Adrenal gland (tissue), 12 donors: ENCODE measurements around the gene HELZ2. TPM values are rescaled to one million over a fixed set of nuclear protein-coding genes. Genes with fewer than 3 reads are reported as not detected.

Experiments used
- DNase-seq, 7 donors: peaks; one replicate each; pipeline ENCODE4 v3.0.0-alpha.2; 2019 to 2020
- H3K27ac ChIP-seq, 5 donors: fragments of 200-600 bp; sonication (generic) in 4 of 5; 1 replicate in 3 of 5; 2 replicates in 2 of 5; pipeline versions ENCODE4 v1.5.1 to v1.8.0; 2016 to 2020; ENCODE audit warnings: mild to moderate bottlenecking in 1 of 5
- H3K27me3 ChIP-seq: fragments of 200-600 bp; 2 replicates; pipeline ENCODE4 v1.8.0; 2021
- H3K36me3 ChIP-seq, 2 donors: fragments of 200-600 bp; replicated peaks in 1 of 2; 1 replicate in 1 of 2; 2 replicates in 1 of 2; pipeline versions ENCODE4 v1.5.1 to v1.8.0; 2018 to 2022
- H3K4me1 ChIP-seq, 2 donors: fragments of 200-600 bp; replicated peaks in 1 of 2; 1 replicate in 1 of 2; 2 replicates in 1 of 2; pipeline versions ENCODE4 v1.5.1 to v1.8.0; 2018 to 2021
- H3K4me3 ChIP-seq, 4 donors: fragments of 200-600 bp; sonication (generic) in 3 of 4; one replicate each; pipeline ENCODE4 v1.5.1; 2016 to 2018
- H3K9me3 ChIP-seq, 3 donors: fragments of 200-600 bp; sonication (generic) in 1 of 3; replicated peaks in 1 of 3; 1 replicate in 2 of 3; 2 replicates in 1 of 3; pipeline versions ENCODE4 v1.5.1 to v1.8.0; 2016 to 2021
- POLR2A ChIP-seq, 2 donors: fragments of 450-650 bp; IDR thresholded peaks; one replicate each; pipeline ENCODE4 v1.6.1; 2017; ENCODE audit warnings: antibody characterized with exemption in 2 of 2, mild to moderate bottlenecking in 2 of 2, moderate library complexity in 1 of 2
- WGBS, 4 donors: extraction: QIAGEN DNeasy Blood & Tissue Kit in 2 of 4; methylation state at CpG; one replicate each; pipeline versions ENCODE4 v1.1.5 to v1.1.7; 2013 to 2017; 5-methylcytosine and 5-hydroxymethylcytosine counted together
- intact Hi-C, 2 donors: fragments of 100-400 bp; cut with DNase I; formaldehyde crosslinking; loops; one replicate each; pipeline versions ENCODE4 v1.14.1 to v1.15.0; 2022 to 2023
- polyA plus RNA-seq, 3 donors: library from polyadenylated mRNA; stranded (reverse); fragments of 200-250 nt in 2 of 3; fragments of 350-450 nt in 1 of 3; fragmentation: Illumina TruSeq in 1 of 3; extraction: RNeasy Lipid Tissue Mini Kit (QIAGEN cat#74804) in 1 of 3; gene quantifications; one replicate each; pipeline ENCODE4 v1.2.3, GENCODE V29; 2013 to 2014
- total RNA-seq, 9 donors: library from RNA; depleted of rRNA in 4 of 9; stranded (reverse); fragments of >200 nt in 4 of 9; fragments of 120-200 nt in 1 of 9; fragmentation: NEBNext Ultra II Directional in 1 of 9; extraction: Animal tissue kit (Norgen Biotek cat#: 25700) in 1 of 9; gene quantifications; one replicate each; pipeline versions ENCODE4 v1.1.0 to v1.2.4, GENCODE V29; 2013 to 2023
- TF ChIP-seq, protein P1 (sequence below), 6 experiments: fragments of 450-650 bp in 4 of 6; fragments of 200-600 bp in 2 of 6; sonication (generic) in 1 of 6; IDR thresholded peaks; 1 replicate in 5 of 6; 2 replicates in 1 of 6; pipeline versions ENCODE4 v1.5.1 to v1.8.0; 2016 to 2021; ENCODE audit warnings: antibody characterized with exemption in 6 of 6, mild to moderate bottlenecking in 2 of 6, moderate library complexity in 1 of 6
- donor health status: healthy with polysubstance abuse.
- donor health status: Bipolar disorder and iron deficiency.
- donor health status: DM: yes; HTN: yes; CAD: no.
- donor health status: DM: no; HTN: no; CAD: no.
- donor health status: DM: no; HTN: no; CAD: no.
- donor health status: DM: yes; HTN: yes; CAD: no.

The HELZ2 gene
- total and polyA plus RNA-seq, 12 donors, result 3.7 to 54.4 (median 24.3) TPM

- 85 to 92% (median 89%) methylated on average over 23 of the region's 23 CpGs for WGBS, 4 donors
- DNase-seq, result no peak
- H3K27me3 ChIP-seq, result no peaks in the 10 kb centered on the region
- no peaks in the 10 kb centered on the region for H3K36me3 ChIP-seq
- H3K9me3 ChIP-seq, result no peaks in the 10 kb centered on the region
- no peak overlapping the region for H3K27ac ChIP-seq
- TF ChIP-seq, protein P1, sequence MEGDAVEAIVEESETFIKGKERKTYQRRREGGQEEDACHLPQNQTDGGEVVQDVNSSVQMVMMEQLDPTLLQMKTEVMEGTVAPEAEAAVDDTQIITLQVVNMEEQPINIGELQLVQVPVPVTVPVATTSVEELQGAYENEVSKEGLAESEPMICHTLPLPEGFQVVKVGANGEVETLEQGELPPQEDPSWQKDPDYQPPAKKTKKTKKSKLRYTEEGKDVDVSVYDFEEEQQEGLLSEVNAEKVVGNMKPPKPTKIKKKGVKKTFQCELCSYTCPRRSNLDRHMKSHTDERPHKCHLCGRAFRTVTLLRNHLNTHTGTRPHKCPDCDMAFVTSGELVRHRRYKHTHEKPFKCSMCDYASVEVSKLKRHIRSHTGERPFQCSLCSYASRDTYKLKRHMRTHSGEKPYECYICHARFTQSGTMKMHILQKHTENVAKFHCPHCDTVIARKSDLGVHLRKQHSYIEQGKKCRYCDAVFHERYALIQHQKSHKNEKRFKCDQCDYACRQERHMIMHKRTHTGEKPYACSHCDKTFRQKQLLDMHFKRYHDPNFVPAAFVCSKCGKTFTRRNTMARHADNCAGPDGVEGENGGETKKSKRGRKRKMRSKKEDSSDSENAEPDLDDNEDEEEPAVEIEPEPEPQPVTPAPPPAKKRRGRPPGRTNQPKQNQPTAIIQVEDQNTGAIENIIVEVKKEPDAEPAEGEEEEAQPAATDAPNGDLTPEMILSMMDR (IDR thresholded peaks at IDR 0.05), result no peak
- TF ChIP-seq POLR2A (IDR thresholded peaks at IDR 0.05), result no peak
- no peaks in the 10 kb centered on the region for H3K4me1 ChIP-seq
- intact Hi-C loops, result no loop called here
- H3K4me3 ChIP-seq, result no peak overlapping the region
Observed at GRCh38 chr20:63582382-63583063, 8.5 kb upstream of the HELZ2 start.

DNA sequence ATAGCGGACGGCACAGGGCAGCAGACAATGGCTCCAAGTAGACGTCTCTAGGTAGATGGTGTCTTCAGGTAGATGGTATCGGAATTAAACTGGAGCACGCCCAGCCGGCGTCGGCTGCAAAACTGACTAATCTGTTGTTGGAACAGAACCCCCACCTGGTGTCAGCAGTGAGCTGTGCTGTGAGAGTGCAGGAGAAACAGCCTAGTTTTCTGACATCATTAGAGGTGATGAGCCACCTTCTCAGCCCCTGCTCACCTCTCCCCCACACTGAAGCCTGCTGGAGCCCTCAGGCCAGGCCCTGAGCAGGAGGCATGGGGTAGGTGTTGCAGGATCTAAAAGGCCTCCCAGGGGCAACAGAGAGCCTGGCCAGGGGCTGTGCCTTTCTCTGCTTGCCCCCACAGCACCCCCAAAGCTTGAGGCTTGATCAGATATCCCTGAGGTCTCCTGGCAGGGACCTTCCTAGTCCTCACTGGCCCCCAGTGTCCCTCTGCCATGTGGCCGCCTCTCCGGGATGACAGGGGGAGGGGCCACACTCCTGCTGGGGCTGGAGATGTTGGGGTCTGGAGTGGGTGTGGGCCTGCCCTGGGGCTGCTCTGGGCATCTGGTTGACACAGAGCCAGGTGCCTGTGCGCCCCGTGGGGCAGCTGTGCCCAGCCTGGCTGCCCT is 6.9 kb upstream of the HELZ2 start:
- no peak for TF ChIP-seq POLR2A (IDR thresholded peaks at IDR 0.05)
- TF ChIP-seq, protein P1 (IDR thresholded peaks at IDR 0.05), result peak in 5 of 6 experiments; percentile 28 to 48 (median 37)
- H3K27me3 ChIP-seq, result no peaks in the 10 kb centered on the region
- no peak overlapping the region for H3K27ac ChIP-seq
- no peaks in the 10 kb centered on the region for H3K9me3 ChIP-seq
- no peaks in the 10 kb centered on the region for H3K4me1 ChIP-seq
- 38 to 59% (median 45%) methylated on average over 6 to 12 of the region's 12 CpGs for WGBS, 4 donors
- DNase-seq, result peak in 6 of 7 donors; percentile 56 to 76 (median 62)
- H3K36me3 ChIP-seq, result no peaks in the 10 kb centered on the region
- intact Hi-C loops, result no loop called here
- no peak overlapping the region for H3K4me3 ChIP-seq

DNA sequence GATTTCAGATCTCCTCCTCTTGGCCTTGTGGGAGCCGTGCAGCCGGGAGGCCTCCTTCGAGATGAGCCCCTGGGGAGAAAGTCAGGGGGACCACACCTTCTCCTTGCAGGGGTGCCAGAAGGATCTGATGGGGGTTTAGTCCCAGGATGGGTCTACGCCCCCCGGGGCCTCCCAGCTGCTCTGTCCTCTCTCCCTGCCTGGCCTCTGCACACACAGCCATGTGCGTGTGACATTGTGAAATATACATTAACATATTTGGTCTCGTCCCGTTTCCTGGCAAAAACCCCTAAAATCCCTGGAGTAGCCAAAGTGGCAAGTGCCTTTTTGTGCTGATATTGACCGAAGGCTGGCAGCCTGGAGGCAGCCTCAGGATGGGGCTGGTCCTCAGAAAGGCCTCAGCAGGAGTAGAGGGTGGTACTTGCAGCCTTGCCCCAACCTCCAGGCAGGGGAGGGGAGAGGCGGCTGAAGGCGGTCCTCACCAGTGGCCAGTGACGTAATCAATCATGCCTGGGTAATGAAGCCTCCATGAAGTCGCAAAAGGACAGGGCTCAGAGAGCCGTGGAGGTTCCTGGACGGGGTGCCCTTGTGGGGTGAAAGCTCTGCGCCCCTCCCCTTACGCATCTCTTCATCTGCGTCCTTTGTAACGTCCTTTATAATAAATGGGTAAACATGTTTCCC is 5.1 kb upstream of the HELZ2 start:
- Histone ChIP-seq H3K36me3 (no peaks in the 10 kb centered on the region), H3K27ac (no peak overlapping the region), H3K9me3 (no peaks in the 10 kb centered on the region), H3K4me3 (no peak overlapping the region), H3K4me1 (no peaks in the 10 kb centered on the region), H3K27me3 (no peaks in the 10 kb centered on the region)
- DNase-seq, result no peak
- TF ChIP-seq, protein P1 (IDR thresholded peaks at IDR 0.05), result no peak
- no peak for TF ChIP-seq POLR2A (IDR thresholded peaks at IDR 0.05)
- 65 to 71% (median 67%) methylated on average over 18 to 19 of the region's 19 CpGs for WGBS, 4 donors
- intact Hi-C loops, result no loop called here

DNA sequence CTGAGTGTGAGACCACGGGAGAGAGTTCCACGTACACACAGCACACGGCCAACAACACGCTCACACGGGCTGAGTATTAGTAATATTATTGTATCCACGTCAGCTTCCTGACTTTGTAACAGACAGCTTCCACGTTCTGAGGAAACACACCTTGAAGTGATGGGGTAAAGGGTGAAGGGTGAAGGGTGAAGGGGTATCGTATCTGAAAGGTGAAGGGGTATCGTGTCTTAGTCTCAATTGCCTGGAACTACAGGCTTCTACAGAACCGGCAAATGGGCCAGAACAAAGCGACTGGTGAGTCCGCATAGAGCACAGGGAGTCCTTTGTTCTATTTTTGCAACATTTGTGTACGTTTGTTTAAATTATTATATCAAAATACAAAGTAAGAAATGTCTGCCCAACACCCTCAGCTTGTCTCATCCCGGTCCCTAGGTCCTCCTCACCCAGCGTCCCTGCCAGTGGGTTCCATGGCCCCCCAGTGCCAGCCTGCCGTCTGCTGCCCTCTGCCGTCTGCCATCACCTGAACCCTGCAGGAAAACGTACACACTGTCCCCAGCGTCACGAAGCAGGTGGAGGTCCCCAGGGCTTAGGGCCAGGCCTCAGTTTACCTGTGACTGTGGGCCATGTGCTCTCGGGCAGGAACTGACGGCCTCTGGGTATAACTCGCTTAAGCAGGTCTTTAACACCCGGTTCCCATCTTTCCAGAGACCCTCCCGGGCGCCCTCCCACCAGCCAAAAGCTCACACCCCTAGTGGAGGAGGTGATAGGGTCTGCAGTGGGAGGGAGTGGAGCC is 4.4 kb upstream of the HELZ2 start:
- Histone ChIP-seq H3K27ac (no peak overlapping the region), H3K4me1 (peaks cover 1 to 2% of the 10 kb centered on the region in 2 donors), H3K36me3 (no peaks in the 10 kb centered on the region), H3K27me3 (no peaks in the 10 kb centered on the region), H3K9me3 (no peaks in the 10 kb centered on the region), H3K4me3 (no peak overlapping the region)
- no peak for DNase-seq
- intact Hi-C loops, result no loop called here
- TF ChIP-seq, protein P1 (IDR thresholded peaks at IDR 0.05), result no peak
- TF ChIP-seq POLR2A (IDR thresholded peaks at IDR 0.05), result no peak
- whole genome bisulfite sequencing, 4 donors, result 77 to 79% (median 77%) methylated on average over 24 to 26 of the region's 26 CpGs
